GM18909 (cell line): ENCODE data around the gene EGFL7.

Source experiments
- ATAC-seq: cut with Tn5 transposase; IDR thresholded peaks from one replicate; pipeline ENCODE4 v1.9.1; 2021; ENCODE audit warnings: mild to moderate bottlenecking; ENCODE audit not compliant: unreplicated experiment, poor library complexity

Gene EGFL7

DNA sequence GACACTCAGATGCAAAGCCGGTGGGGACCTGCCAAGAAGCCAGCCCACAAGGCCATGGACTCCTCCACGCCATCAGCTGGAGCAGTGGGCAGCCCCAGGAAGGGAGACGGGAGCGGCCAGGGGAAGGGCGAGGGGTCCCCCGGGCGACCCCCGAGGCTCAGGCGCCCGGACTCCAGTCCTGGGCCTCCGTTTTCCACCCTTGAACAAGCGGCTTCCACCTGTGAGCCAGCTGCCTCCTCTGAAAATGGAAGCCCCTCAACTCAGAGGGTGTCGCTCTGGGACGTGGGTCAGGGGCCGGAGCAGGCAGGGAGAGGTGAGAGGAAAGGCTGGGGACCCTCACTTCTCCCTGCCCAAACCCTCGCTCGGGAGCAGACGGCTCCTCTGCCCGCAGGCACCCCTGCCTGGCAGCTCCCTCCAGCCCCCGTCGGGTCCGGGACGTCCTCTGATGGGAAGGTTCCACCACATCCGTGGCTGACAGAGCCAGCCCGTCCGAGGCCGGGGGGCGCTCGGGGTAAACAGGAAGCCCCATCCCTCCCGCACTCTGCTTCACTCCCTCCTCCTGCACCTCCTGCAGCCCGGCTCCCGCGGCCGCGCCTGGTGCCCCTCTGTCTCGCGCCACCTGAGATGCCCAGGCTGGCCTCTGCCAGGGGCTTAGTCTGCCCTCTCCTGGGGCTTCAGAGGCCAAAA is 3.7 kb upstream of the EGFL7 start:
- ATAC-seq, result no peak

DNA sequence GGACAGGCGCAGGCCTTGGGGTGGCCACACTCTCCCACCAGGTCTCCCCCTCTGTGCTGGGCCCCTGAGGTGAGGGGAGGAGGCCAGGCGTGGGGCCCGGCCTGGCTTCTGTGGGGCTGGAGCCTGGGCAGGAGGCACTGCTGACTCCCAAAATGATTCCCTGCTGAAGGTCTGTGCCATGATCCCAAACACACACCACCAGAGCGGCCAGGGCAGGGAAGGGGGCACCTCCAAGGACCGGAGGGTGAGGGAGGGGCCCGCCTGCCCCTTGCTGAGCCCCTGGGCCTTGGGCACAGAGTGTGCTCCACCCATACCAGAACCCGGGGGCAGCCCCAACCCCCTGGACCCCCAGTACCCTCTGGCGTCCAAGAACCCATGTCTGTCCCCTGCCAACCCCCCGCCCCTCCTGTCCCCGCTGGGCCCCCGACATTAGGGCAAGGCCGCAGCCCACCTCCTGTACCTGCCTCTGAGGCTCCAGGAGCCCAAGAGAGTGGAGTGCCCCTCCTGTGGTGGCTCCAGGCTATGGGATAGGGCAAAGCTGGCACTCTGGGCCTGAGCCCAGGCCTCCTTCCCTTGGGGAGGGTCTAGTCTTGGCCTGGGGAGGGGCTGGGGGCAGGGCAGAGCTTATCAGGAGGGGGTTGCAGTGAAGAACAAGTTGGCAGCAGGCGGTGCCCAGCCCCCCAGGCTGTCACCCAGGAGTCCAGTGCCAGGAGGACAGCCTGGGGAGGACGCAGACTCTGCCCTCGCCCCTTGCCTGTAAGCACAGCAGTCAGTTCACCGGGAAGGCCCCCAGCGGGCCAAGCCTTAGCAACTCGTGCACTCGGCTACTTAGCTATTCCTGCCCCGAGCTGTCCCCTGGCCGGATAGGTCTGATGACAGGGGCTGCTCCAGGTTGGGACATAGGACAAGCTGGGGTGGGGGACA is 2.6 kb upstream of the EGFL7 start:
- no peak for ATAC-seq

DNA sequence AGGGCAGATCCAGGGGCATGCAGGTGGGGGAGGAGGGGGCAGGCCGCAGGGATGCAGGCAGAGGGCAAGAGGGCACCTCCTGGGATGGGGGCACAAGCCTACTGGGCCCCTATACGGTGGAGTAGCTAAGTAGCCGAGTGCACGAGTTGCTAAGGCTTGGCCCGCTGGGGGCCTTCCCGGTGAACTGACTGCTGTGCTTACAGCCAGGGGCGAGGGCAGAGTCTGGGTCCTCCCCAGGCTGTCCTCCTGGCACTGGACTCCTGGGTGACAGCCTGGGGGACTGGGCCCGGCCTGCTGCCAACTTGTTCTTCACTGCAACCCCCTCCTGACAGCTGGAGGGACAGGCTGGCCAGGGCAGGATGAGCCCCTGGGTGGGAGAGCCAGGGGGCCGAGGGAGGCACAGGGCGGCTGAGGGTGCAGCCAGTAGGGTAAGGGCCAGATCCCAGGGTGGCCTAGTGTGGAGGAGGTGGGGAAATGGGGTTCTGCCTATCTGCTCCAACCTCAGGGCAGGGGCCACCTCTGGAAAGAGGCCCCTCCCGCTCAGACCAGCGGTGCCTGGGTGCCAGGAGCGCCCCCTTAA is 1.7 kb upstream of the EGFL7 start:
- no peak for ATAC-seq

DNA sequence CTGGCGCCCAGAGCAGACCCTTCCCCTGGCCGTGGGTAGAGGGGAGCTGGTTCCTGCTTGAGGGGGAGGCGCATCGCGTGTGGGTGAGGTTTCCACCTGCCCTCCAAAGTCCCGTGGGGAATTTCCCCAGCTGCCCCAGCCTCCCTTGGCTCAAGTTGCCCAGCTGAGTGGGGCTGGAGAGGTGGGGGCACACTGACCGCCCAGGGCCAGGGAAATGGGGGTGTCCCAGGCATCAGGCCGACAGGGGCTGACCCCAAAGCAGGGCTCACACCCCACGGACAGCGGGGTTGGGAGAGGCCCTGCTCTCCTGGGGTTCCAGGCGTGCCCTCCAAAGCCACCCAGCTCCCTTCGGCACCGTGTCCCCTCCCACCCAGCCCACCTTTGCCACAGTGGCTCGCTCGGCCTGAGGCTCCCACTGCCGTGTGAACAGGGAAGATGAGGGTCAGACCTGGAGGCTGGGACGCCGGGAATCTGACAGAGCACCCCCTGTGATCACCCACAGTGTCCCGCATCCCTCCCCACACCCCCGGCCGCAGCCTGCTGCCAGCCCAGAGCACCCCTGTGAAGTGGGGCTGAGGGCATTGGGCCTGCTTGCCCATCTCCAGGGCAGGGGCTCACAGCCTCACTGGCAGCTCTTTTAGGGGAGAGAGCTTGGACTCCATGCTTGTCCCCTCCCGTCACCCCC is 933 bp upstream of the EGFL7 start:
- ATAC-seq, result no peak

DNA sequence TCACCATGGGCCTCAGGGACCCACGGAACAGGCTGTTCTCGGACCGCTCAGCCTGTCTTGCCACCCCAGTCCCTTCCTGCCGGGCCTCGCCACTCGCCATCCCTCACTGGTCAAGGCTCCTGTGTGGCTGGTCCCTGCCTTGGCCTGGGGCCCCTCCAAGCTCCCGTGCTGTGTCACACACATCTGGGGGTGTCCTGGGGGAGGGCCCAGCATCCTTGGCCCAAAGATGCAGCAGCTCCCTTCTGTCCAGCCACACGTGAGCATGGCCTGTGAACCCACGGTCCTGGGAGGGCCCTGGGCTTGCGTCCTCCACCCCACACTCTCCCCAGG is 425 bp upstream of the EGFL7 start:
- ATAC-seq, result no peak

DNA sequence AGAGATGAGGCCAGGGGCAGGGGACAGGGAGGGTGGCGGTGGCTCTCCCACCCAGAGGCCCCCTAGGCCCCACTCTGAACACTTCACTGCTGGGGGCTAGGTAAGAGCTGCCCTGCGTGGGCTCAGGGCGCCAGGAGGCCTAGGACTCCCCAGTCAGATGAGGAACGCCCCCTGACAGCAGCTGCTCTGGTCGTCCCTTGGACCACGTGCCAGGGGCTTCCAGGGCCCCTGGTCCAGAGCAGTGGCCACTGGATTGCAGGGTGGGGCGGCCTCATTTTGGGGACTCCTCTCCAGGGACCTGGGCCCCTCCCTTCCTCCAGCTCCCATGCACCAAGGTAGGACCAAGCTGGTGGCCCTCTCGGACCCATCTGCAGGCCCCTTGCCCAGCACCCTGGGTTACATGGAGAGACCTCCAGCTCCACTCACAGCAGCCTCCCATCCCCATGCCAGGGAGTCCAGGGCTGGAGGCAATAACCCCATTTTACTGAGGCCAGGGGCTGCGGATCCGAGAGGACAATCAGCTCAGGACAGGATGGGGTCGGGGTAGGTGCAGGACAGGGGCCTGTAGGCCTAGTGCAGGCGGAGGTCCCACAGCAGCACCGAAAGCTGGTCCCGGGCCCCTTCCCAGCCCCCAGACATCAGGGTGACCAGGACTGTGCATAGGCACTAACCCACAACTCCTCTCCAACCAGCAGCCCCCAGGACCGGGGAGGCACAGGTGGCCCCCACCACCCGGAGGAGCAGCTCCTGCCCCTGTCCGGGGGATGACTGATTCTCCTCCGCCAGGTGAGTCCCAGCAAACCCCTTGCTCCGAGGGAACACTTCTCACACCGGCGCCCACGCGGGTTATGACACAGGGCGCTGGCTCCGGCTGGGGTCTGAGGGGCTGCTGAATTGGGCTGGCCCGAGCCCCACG is 1.5 kb downstream of the EGFL7 start:
- no peak for ATAC-seq

DNA sequence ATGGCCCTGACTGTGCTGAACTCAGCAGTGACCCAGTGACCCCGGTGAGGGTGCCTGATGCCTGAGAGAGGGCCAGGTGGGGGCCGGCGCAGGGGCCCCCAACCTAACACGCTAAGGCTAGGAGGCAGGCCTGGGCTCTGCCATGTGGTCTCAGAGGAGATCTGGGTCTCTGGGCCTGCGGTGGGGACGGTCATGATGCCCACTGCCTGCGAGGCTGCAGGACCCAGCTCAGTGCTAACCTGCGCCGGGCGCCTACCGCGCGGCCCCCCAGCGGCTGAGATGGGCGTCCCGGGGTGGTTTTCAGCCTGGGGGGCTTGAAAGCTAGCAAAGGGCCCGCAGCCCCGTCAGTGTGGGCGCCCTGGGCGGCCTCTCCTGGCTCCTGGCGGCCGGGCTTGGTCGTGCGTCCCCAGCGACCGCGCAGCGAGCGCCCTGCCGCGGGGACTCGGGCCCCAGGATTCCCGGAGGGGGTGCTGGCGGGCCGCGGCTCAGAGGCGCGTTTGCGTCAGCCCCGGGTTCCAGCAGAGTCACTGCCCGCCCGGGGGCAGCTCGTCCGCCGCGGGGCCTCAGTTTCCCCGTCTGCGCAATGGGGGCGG is 2.5 kb downstream of the EGFL7 start:
- ATAC-seq, result no peak

DNA sequence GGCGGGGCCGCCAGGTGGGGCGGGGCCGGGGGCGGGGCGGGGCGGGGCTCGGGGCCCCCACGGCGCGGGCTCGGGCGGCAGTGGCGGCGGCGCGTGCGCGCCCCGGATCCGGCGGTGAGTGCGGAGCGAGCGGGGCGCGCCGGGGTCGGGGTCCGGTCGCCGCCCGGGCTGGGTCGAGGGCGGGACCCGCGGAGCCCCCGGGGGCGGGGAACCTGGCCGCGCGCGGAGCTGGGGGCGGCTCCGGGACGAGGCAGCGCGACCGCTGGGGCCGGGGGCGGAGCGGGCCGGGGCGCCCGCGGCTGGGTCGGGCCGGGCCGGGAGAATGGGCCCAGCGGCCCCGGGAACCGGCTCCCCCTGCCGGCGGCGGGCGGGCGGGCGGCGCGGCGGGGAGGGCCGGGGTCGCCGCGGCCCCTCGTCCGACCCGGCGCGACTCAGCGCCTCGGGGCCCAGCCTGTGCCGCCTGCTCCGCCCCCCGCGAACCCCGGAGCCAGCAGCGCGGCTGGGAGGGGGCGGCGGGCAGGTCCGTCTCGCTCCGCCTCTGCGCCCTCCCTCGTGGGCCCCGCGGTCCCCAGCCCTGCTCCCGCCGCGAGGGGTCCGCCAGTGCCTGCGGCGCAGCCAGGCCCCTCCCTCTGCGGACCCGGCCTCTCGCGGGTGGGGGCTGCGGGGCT is 3.1 kb downstream of the EGFL7 start:
- no peak for ATAC-seq

DNA sequence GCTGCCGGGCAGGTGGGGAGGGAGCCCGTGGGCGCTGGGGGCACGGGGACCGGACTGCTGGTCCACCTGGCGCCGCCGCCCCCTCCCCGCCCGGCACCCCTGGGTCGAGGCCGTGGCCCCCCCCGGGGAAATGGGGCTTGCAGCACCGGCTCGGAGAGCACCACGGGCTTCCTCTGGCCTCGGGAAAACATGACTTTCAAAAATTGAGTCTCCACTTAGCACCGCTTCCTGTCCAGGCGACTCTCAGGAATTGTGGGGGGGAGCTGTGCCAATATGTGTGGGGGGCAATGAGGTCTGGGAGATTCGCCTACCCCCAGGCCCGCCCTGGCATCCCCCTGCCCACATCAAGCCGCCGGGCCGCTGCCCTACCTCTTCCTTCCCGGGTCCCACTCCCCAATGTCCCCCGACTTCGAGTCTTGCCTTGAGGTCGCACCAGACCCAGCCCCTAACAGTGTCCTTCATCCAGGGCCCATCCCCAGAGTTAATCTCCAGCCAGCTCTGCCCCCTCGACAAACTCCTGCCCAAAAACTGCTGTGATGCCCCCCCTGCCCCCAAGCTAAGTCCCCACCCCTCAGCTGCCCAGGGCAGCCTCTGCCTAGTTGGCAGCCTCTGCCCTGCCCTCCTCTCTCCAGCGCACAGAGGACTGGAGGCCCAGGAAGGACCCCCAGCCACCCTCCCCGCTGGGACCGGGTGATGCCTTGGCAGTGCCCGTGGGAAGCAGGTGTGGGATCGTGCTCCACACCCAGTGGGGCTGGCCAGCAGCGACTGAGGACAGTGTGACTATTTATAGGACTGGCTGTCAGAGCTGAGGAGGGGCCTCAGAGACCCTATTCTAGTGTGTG is 3.9 kb downstream of the EGFL7 start:
- no peak for ATAC-seq

DNA sequence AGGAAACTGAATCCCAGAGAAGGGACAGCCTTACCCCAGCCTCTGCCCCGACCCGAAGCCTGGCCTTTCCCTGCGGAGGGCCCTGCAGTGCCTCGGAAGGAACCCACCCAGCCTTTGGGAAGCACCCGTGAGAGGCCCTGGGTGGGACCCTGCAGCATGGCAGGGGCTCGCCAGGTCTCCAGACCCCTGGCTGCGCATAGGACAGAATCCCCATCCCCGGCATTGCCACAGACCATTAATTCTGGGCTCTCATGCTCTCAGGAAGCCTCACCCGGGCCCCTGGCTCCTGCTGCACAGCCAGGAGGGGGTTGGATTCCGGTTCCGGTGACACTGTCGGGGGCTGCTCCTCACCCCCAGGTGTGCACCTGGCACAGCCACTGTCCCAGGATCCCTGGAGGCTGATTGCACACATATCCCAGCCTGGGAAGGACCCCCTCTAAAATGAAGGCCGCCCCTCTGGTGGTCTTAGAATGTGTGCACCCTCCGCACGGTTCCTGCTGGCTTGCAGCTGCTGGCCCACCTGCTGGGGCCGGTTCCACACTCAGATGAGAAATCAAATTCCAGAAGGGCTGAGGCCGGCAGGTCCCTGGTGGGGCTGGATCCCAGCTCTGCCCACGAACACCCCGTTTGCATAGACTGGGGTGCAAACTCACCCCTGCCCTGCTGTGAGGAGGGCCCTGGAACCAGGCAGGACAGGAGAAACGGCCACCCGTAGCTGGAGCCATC is 4.7 kb downstream of the EGFL7 start:
- no peak for ATAC-seq

DNA sequence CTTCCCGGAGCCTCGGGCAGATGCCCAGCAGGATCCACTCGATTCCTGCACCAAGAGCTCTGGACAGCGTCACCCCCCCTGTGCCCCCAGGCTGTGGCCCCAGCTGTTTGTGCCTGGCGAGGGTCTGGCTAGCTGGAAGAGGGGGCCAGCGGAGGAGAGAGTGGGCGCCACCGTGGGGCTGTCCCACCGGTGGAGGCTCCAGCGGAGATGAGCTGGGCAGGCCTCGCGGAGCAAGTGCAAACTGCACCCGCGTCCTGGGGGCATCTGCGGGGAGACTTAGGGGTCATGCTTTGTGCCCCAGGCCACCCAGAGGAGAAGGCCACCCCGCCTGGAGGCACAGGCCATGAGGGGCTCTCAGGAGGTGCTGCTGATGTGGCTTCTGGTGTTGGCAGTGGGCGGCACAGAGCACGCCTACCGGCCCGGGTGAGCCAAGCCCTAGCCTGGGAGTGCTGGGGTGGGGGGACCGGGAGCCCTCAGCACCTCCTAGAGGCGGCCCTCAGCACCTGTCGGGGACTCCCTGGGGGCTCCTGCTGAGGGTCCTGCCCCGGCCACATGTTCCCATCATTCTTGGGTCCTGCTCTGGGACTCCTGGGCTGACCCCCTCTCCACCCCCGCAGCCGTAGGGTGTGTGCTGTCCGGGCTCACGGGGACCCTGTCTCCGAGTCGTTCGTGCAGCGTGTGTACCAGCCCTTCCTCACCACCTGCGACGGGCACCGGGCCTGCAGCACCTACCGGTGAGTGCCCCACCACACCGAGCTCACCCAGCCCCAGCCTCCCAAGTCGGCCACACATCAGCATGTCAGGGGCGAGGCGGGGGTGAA is 5.4 kb downstream of the EGFL7 start:
- ATAC-seq, result no peak

DNA sequence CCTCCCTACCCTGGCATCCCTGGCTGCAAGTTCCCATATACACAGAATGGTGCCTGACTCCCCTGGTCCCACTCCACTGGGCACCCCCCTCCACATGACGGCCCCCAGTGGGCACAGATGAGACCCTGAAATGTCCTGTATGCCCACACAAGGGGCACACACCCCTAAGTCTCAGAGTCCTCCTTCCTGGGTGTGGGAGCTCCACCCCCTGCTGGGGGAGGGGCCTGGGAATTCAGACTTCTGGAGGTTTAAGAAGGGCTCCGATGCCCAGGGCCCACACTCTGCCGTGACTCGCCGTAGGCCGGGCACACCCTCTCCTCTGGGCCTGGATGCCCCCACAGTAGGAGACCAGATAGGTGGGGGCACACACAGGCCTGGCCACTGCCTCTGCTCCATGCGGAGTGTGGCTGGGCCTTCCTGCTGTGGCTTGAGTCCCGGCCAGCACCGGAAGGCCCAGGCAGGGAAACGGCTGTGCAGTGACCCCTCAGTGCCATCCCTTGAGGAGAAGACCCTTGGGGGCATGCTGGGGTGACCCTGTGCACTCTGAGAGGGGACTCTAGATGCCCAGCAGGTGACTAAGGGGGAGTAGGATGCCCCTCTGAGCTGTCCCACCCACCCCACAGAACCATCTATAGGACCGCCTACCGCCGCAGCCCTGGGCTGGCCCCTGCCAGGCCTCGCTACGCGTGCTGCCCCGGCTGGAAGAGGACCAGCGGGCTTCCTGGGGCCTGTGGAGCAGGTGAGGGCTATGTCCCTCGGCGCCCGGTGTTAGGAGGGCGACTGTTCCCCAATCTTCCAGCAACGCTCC is 6.5 kb downstream of the EGFL7 start:
- no peak for ATAC-seq

DNA sequence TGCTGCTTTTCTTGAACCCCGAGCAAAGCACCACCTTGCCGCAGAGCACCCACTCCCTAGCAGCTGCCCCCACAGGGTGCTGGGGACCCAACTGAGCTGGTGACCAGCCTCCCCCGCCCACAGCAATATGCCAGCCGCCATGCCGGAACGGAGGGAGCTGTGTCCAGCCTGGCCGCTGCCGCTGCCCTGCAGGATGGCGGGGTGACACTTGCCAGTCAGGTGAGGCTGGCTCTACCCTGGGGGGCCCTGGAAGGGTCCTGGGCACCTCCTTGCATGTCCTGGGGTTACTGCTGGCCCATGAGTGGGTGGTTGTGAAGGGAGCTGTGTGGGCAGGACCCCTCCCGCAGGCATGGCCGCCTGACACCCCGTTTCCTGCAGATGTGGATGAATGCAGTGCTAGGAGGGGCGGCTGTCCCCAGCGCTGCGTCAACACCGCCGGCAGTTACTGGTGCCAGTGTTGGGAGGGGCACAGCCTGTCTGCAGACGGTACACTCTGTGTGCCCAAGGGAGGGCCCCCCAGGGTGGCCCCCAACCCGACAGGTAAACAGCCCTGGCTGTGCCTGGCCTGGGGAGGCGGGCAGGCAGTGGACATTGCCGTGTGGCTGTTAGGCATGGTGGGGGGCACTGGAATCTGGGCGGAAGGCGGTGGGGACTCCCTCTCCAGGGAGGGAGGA is 7.2 kb downstream of the EGFL7 start:
- ATAC-seq, result no peak

DNA sequence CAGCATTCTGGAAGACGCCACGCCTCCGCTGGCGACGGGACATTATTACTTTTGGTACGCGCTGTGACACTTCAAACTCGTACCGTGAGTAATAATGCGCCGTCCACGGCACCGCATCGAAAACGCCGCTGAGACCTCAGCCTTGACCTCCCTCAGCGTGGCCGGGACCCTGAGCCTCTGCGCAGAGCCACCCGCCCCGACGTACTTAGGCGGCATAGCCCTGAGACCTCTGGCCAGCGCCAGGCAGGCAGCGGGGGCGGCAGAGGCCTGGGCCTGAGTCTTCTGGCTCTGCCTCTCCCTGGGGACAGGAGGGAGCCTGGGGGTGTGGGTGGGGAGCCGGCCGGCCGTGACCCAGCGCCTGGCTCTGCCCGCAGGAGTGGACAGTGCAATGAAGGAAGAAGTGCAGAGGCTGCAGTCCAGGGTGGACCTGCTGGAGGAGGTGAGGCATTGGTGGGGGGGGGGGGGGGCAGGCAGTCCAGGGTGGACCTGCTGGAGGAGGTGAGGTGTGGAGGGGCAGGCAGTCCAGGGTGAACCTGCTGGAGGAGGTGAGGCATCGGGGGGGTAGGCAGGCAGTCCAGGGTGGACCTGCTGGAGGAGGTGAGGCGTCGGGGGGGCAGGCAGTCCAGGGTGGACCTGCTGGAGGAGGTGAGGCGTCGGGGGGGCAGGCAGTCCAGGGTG is 8.0 kb downstream of the EGFL7 start:
- ATAC-seq, result no peak

DNA sequence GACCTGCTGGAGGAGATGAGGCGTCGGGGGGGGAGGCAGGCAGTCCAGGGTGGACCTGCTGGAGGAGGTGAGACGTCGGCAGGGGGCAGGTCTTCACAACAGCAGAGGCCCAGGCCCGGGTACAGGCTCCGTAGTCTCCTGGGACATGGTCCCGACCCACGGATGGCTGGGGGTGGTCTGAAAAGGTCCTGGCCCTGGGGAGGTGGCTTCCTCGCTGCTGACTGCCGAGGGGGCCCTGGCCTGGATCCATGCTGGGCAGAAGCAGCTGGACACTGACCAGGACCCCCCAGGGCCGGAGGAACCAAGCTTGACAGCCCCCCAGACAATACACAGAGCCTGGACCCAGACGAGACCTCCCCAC is 8.5 kb downstream of the EGFL7 start:
- no peak for ATAC-seq
